SK-N-SH (cell line): ENCODE results near the gene APOO. TPM values are rescaled to one million over a fixed set of nuclear protein-coding genes. Genes with fewer than 3 reads are reported as not detected.

Experiments used
- CTCF ChIA-PET: fragments of 300-600, 350-600 bp; formaldehyde crosslinking; extraction: SDS; loops from one replicate; lab custom pipeline; 2021; lab: Yijun Ruan, JAX
- POLR2A ChIA-PET: fragments of 350-600 bp; sonication (Branson Sonifier 250); formaldehyde crosslinking; extraction: SDS; loops from one replicate; lab custom pipeline; 2020; ENCODE audit warnings: antibody characterized with exemption, inconsistent platforms; lab: Yijun Ruan, JAX
- DNase-seq: peaks from one replicate; pipeline ENCODE4 v3.0.0; 2012
- H2AFZ ChIP-seq: fragments of 200-600 bp; sonication (generic); 2 replicates; pipeline ENCODE4 v1.8.1; 2016; ENCODE audit warnings: antibody characterized with exemption, mild to moderate bottlenecking, low read depth
- H3F3A ChIP-seq: fragments of 200-600 bp; sonication (generic); replicated peaks from 2 replicates; pipeline ENCODE3; 2016; ENCODE audit warnings: antibody characterized with exemption, mild to moderate bottlenecking; ENCODE audit not compliant: insufficient read depth
- H3K27ac ChIP-seq, 2 experiments: fragments of 200-500 bp in 1 of 2; fragments of 200-600 bp in 1 of 2; sonication (Bioruptor generic) in 1 of 2; sonication (generic), shearing (Covaris generic) in 1 of 2; 2 replicates each; pipeline versions ENCODE4 v1.5.1 to v1.6.1; 2014 to 2016; ENCODE audit warnings: low read depth in 2 of 2, inconsistent platforms in 1 of 2, low read length in 1 of 2, mild to moderate bottlenecking in 1 of 2, mixed read lengths in 1 of 2
- H3K27me3 ChIP-seq: fragments of 200-600 bp; sonication (generic), shearing (Covaris generic); 2 replicates; pipeline ENCODE4 v1.6.1; 2016; ENCODE audit warnings: mixed run types; ENCODE audit not compliant: insufficient read depth
- H3K36me3 ChIP-seq, 2 experiments: fragments of 200-500 bp in 1 of 2; fragments of 200-600 bp in 1 of 2; sonication (Bioruptor generic) in 1 of 2; sonication (generic) in 1 of 2; replicated peaks in 1 of 2; 2 replicates each; pipeline versions ENCODE3 to v1.5.1; 2014 to 2016; ENCODE audit warnings: low read length in 1 of 2, mild to moderate bottlenecking in 1 of 2; ENCODE audit not compliant: insufficient read depth in 2 of 2, control insufficient read depth in 1 of 2
- H3K4me1 ChIP-seq, 2 experiments: fragments of 200-500 bp in 1 of 2; fragments of 200-600 bp in 1 of 2; sonication (Bioruptor generic) in 1 of 2; sonication (generic), shearing (Covaris generic) in 1 of 2; 2 replicates each; pipeline versions ENCODE4 v1.5.1 to v1.6.1; 2014 to 2016; ENCODE audit warnings: low read depth in 1 of 2, low read length in 1 of 2, mixed run types in 1 of 2; ENCODE audit not compliant: insufficient read depth in 2 of 2, control insufficient read depth in 1 of 2
- H3K4me2 ChIP-seq: fragments of 200-600 bp; sonication (generic), shearing (Covaris generic); 2 replicates; pipeline ENCODE4 v1.6.1; 2017; ENCODE audit warnings: mixed run types
- H3K4me3 ChIP-seq, 2 experiments: fragments of 200-500 bp in 1 of 2; fragments of 200-600 bp in 1 of 2; sonication (Bioruptor generic) in 1 of 2; sonication (generic), shearing (Covaris generic) in 1 of 2; 2 replicates each; pipeline versions ENCODE4 v1.5.1 to v1.8.1; 2014 to 2016; ENCODE audit warnings: low read depth in 2 of 2, inconsistent platforms in 1 of 2, low read length in 1 of 2, mild to moderate bottlenecking in 1 of 2, mixed read lengths in 1 of 2, moderate library complexity in 1 of 2
- H3K79me2 ChIP-seq: fragments of 200-600 bp; sonication (generic); 2 replicates; pipeline ENCODE4 v1.8.1; 2017; ENCODE audit warnings: mild to moderate bottlenecking; ENCODE audit not compliant: insufficient read depth
- H3K9ac ChIP-seq: fragments of 200-600 bp; sonication (generic); 2 replicates; pipeline ENCODE4 v1.6.1; 2017; ENCODE audit warnings: mixed run types
- H3K9me2 ChIP-seq: fragments of 200-600 bp; sonication (generic); 2 replicates; pipeline ENCODE4 v1.6.1; 2017; ENCODE audit warnings: mixed run types
- H3K9me3 ChIP-seq: fragments of 200-600 bp; sonication (generic); 2 replicates; pipeline ENCODE4 v1.6.1; 2017; ENCODE audit warnings: mixed run types, mild to moderate bottlenecking, moderate library complexity
- H4K20me1 ChIP-seq: fragments of 200-600 bp; sonication (generic); 2 replicates; pipeline ENCODE4 v1.6.1; 2017; ENCODE audit warnings: mild to moderate bottlenecking, mixed run types; ENCODE audit not compliant: insufficient read depth
- CTCF ChIP-seq: fragments of 200-600 bp; sonication (generic); IDR thresholded peaks from 2 replicates; pipeline ENCODE4 v1.6.1; 2017; ENCODE audit warnings: antibody characterized with exemption, mild to moderate bottlenecking, moderate library complexity
- EP300 ChIP-seq, 2 experiments: IDR thresholded peaks; 2 replicates each; pipeline versions ENCODE4 v1.4.0 to v1.6.1; 2012; ENCODE audit warnings: borderline replicate concordance in 1 of 2, low read depth in 1 of 2, low read length in 1 of 2
- EZH2phosphoT487 ChIP-seq: fragments of 200-600 bp; sonication (generic); IDR thresholded peaks from 2 replicates; pipeline ENCODE4 v1.6.1; 2017; ENCODE audit warnings: low read depth, mixed run types, mild to moderate bottlenecking, antibody characterized with exemption, moderate library complexity, borderline replicate concordance
- FOSL2 ChIP-seq: IDR thresholded peaks from 2 replicates; pipeline ENCODE4 v1.4.0; 2012; ENCODE audit warnings: low read depth, mild to moderate bottlenecking, moderate library complexity, borderline replicate concordance
- FOXJ3 ChIP-seq: sonication (generic); formaldehyde crosslinking; IDR thresholded peaks from 2 replicates; pipeline ENCODE4 v1.5.1; 2020; ENCODE audit warnings: mild to moderate bottlenecking, missing genetic modification reagents
- FOXM1 ChIP-seq: IDR thresholded peaks from 2 replicates; pipeline ENCODE4 v1.4.0; 2012; ENCODE audit warnings: low read depth, mild to moderate bottlenecking
- GATA2 ChIP-seq: sonication (generic); formaldehyde crosslinking; IDR thresholded peaks from 2 replicates; pipeline ENCODE4 v1.5.0; 2020; ENCODE audit warnings: mild to moderate bottlenecking, missing genetic modification reagents
- IRF3 ChIP-seq: fragments of 150-350 bp; IDR thresholded peaks from 2 replicates; pipeline ENCODE4 v1.6.1; 2016; ENCODE audit warnings: mild to moderate bottlenecking, low read depth, low read length
- MAX ChIP-seq: IDR thresholded peaks from 2 replicates; pipeline ENCODE4 v1.4.0; 2012; ENCODE audit warnings: low read depth
- MEF2A ChIP-seq: IDR thresholded peaks from 2 replicates; pipeline ENCODE4 v1.4.0; 2012; ENCODE audit warnings: low read depth, borderline replicate concordance
- NFIC ChIP-seq: IDR thresholded peaks from 2 replicates; pipeline ENCODE4 v1.4.0; 2012; ENCODE audit warnings: borderline replicate concordance
- NRF1 ChIP-seq: IDR thresholded peaks from 2 replicates; pipeline ENCODE4 v1.6.1; 2012; ENCODE audit warnings: low read depth, mild to moderate bottlenecking, low read length
- POLR2AphosphoS5 ChIP-seq: IDR thresholded peaks from 2 replicates; pipeline ENCODE4 v1.6.1; 2012; ENCODE audit warnings: low read depth, low read length
- RAD21 ChIP-seq: IDR thresholded peaks from 2 replicates; pipeline ENCODE4 v1.6.1; 2012; ENCODE audit warnings: mild to moderate bottlenecking, low read length
- RCOR1 ChIP-seq: fragments of 150-350 bp; IDR thresholded peaks from 2 replicates; pipeline ENCODE4 v1.6.1; 2017; ENCODE audit warnings: antibody characterized with exemption, low read length
- SMC3 ChIP-seq: IDR thresholded peaks from 2 replicates; pipeline ENCODE4 v1.6.1; 2012; ENCODE audit warnings: low read depth, low read length, improper control_type of control experiment
- USF1 ChIP-seq: IDR thresholded peaks from 2 replicates; pipeline ENCODE4 v1.4.0; 2012; ENCODE audit warnings: low read depth, borderline replicate concordance
- USF2 ChIP-seq: fragments of 150-350 bp; IDR thresholded peaks from 2 replicates; pipeline ENCODE4 v1.6.1; 2017; ENCODE audit warnings: antibody characterized with exemption, low read length, low read depth, borderline replicate concordance
- YY1 ChIP-seq: IDR thresholded peaks from 2 replicates; pipeline ENCODE4 v1.4.0; 2012; ENCODE audit warnings: low read depth, mild to moderate bottlenecking
- ZBTB33 ChIP-seq: IDR thresholded peaks from 2 replicates; pipeline ENCODE4 v1.4.0; 2012; ENCODE audit warnings: low read depth, borderline replicate concordance
- WGBS: methylation state at CpG from one replicate; pipeline ENCODE4 v1.1.6; 2017; ENCODE audit warnings: low lambda C conversion rate; 5-methylcytosine and 5-hydroxymethylcytosine counted together
- polyA plus RNA-seq, 3 experiments: library from polyadenylated mRNA; depleted of rRNA; stranded (reverse); fragments of >200 nt; gene quantifications; 2 replicates each; pipeline ENCODE4 v1.2.3, GENCODE V29; 2012

The APOO gene
- polyA plus RNA-seq, 1 of the 3 experiments (the other 2 are of a cell fraction) = 22.0 TPM

GRCh38 chrX:23857363-23857762 is 50.4 kb downstream of the APOO start:
- no peaks in the 10 kb centered on the region; the same call in 1 of the 2 replicates for H3K27me3 ChIP-seq
- no peak overlapping the region for H3K27ac ChIP-seq
- no peaks in the 10 kb centered on the region for H3K4me1 ChIP-seq
- H3K4me2 ChIP-seq = no peak overlapping the region
- POLR2A ChIA-PET = no interaction called here
- no peak overlapping the region for H3K9ac ChIP-seq
- DNase-seq = no peak
- H3F3A ChIP-seq = no peaks in the 10 kb centered on the region
- no peaks in the 10 kb centered on the region for H3K79me2 ChIP-seq
- no peaks in the 10 kb centered on the region for H3K9me3 ChIP-seq
- H3K36me3 ChIP-seq = no peaks in the 10 kb centered on the region
- CTCF ChIA-PET = no interaction called here
- TF ChIP-seq USF2 (no peak), MEF2A (no peak), RCOR1 (no peak), CTCF (no peak), POLR2AphosphoS5 (no peak), FOSL2 (no peak)
- H3K4me3 ChIP-seq = no peak overlapping the region
- no peak overlapping the region for H2AFZ ChIP-seq
- H3K9me2 ChIP-seq = no peaks in the 10 kb centered on the region
- H4K20me1 ChIP-seq = no peaks in the 10 kb centered on the region

GRCh38 chrX:23855569-23855968 is 52.2 kb downstream of the APOO start:
- Histone ChIP-seq H2AFZ (no peak overlapping the region), H3K79me2 (no peaks in the 10 kb centered on the region), H3K27me3 (no peaks in the 10 kb centered on the region; the same call in 1 of the 2 replicates), H3K4me3 (no peak overlapping the region), H3K36me3 (no peaks in the 10 kb centered on the region), H3F3A (no peaks in the 10 kb centered on the region), H3K27ac (no peak overlapping the region), H3K9me2 (no peaks in the 10 kb centered on the region), H3K9me3 (no peaks in the 10 kb centered on the region), H3K9ac (no peak overlapping the region), H4K20me1 (no peaks in the 10 kb centered on the region), H3K4me1 (no peaks in the 10 kb centered on the region), H3K4me2 (no peak overlapping the region)
- WGBS = 45% methylated on average over 4 of the region's 4 CpGs
- ChIA-PET POLR2A (no interaction called here), CTCF (interaction anchor here (1.4 kb wide), 1 partner anchor 10 kb away, joined by 3 read pairs; no protein-coding TSS in a partner anchor)
- DNase-seq = no peak
- TF ChIP-seq NRF1 (no peak), YY1 (no peak), MAX (no peak), MEF2A (no peak), RAD21 (no peak), FOXJ3 (CRISPR knock-in tag) (no peak), USF1 (no peak), EP300 (IDR thresholded peaks at IDR 0.05; ENCODE audit: borderline replicate concordance in 1 of 2, low read depth in 1 of 2, low read length in 1 of 2) (no peak), ZBTB33 (no peak), RCOR1 (no peak), SMC3 (no peak), EZH2phosphoT487 (no peak), GATA2 (CRISPR knock-in tag) (no peak), USF2 (no peak), NFIC (no peak), FOXM1 (no peak), IRF3 (no peak)
